Esophagus muscularis mucosa (tissue), 3 donors: ENCODE data around the gene BRF1.

Source experiments
- POLR2A ChIP-seq: fragments of 450-650 bp; IDR thresholded peaks from one replicate; pipeline ENCODE4 v1.6.1; 2017; ENCODE audit warnings: antibody characterized with exemption, moderate library complexity, mild to moderate bottlenecking, low read depth
- POLR2AphosphoS5 ChIP-seq, 2 donors: sonication (generic); formaldehyde crosslinking; IDR thresholded peaks; one replicate each; pipeline ENCODE4 v1.6.1; 2017; ENCODE audit warnings: antibody characterized with exemption in 2 of 2
- TF ChIP-seq, protein P1 (sequence below), 3 experiments: fragments of 200-600 bp in 2 of 3; fragments of 450-650 bp in 1 of 3; sonication (generic) in 2 of 3; IDR thresholded peaks; one replicate each; pipeline ENCODE4 v1.5.1; 2017 to 2019; ENCODE audit warnings: antibody characterized with exemption in 3 of 3, mild to moderate bottlenecking in 2 of 3, moderate library complexity in 1 of 3

GRCh38 chr14:105197211-105197641 is 103.6 kb downstream of the BRF1 start:
- TF ChIP-seq, protein P1, sequence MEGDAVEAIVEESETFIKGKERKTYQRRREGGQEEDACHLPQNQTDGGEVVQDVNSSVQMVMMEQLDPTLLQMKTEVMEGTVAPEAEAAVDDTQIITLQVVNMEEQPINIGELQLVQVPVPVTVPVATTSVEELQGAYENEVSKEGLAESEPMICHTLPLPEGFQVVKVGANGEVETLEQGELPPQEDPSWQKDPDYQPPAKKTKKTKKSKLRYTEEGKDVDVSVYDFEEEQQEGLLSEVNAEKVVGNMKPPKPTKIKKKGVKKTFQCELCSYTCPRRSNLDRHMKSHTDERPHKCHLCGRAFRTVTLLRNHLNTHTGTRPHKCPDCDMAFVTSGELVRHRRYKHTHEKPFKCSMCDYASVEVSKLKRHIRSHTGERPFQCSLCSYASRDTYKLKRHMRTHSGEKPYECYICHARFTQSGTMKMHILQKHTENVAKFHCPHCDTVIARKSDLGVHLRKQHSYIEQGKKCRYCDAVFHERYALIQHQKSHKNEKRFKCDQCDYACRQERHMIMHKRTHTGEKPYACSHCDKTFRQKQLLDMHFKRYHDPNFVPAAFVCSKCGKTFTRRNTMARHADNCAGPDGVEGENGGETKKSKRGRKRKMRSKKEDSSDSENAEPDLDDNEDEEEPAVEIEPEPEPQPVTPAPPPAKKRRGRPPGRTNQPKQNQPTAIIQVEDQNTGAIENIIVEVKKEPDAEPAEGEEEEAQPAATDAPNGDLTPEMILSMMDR (IDR thresholded peaks at IDR 0.05) = no peak
- TF ChIP-seq POLR2A (no peak), POLR2AphosphoS5 (IDR thresholded peaks at IDR 0.05) (peak in 1 of 2 donors; percentile 42)
